Esophagus muscularis mucosa (tissue), 3 donors: Measurements from ENCODE around the gene GATAD2B.

Experiments
- EP300 ChIP-seq: sonication (generic); formaldehyde crosslinking; IDR thresholded peaks from one replicate; pipeline ENCODE4 v1.6.1; 2017; ENCODE audit warnings: antibody characterized with exemption
- POLR2A ChIP-seq: fragments of 450-650 bp; IDR thresholded peaks from one replicate; pipeline ENCODE4 v1.6.1; 2017; ENCODE audit warnings: antibody characterized with exemption, moderate library complexity, mild to moderate bottlenecking, low read depth
- POLR2AphosphoS5 ChIP-seq, 2 donors: sonication (generic); formaldehyde crosslinking; IDR thresholded peaks; one replicate each; pipeline ENCODE4 v1.6.1; 2017; ENCODE audit warnings: antibody characterized with exemption in 2 of 2

GRCh38 chr1:153793261-153793972 lies 129.4 kb downstream of the GATAD2B start:
- TF ChIP-seq POLR2AphosphoS5 (IDR thresholded peaks at IDR 0.05) (no peak), EP300 (no peak), POLR2A (no peak)
